ENCODE measurements around the gene SPATA33.
"Not testable (repeated sequence)": the region's sequence is repeated elsewhere in the genome, so short reads cannot be mapped to it uniquely, and the experiment has no call there.

The SPATA33 gene

DNA sequence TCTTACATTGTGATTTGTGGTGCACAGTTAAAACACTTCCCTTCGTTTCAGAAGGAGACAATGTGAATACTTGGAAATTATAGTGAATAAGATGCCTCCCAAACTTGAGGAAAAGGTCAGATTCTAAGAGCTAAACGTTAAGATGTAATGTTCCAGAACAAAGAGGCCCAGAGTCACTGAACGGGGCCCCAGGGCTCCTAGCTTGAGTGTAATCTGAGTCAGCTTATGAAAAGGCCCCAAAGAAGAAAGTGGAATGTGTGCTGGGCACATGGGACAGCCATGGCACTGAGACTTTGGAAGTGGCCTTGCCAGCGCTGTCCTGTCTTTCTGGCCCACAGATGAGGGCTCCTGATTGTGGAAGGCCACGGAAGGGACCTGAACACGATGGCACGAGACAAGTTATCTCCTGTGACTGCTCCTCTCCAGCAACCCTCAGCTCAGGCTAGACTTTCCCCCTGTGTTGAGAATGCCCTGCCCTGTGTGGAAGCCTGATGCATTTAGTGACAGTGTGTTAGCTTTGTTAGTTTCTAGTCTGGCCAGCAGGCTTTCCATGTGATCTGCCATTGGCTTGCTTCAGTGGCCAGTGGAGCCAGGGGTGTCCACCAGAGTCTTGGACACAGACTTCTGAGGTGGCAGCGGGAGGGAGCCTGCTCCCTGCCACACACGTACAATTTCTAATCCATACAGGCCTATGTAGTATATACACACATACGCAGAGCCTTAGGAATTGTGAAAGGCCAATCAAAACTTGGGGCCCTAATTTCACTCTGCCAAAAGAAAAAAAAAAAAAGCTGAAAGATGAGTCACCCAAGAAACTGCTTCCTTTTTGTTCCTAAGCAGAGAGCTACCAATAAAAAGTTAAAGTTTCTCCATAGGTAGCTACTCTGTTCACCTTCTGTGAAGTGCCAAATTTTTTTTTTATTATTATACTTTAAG is 13.1 kb downstream of the SPATA33 start:
- DNase-seq (ENCODE audit: extremely low read depth, insufficient read length): no peak
- TF ChIP-seq, protein P1, sequence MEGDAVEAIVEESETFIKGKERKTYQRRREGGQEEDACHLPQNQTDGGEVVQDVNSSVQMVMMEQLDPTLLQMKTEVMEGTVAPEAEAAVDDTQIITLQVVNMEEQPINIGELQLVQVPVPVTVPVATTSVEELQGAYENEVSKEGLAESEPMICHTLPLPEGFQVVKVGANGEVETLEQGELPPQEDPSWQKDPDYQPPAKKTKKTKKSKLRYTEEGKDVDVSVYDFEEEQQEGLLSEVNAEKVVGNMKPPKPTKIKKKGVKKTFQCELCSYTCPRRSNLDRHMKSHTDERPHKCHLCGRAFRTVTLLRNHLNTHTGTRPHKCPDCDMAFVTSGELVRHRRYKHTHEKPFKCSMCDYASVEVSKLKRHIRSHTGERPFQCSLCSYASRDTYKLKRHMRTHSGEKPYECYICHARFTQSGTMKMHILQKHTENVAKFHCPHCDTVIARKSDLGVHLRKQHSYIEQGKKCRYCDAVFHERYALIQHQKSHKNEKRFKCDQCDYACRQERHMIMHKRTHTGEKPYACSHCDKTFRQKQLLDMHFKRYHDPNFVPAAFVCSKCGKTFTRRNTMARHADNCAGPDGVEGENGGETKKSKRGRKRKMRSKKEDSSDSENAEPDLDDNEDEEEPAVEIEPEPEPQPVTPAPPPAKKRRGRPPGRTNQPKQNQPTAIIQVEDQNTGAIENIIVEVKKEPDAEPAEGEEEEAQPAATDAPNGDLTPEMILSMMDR (IDR thresholded peaks at IDR 0.05; ENCODE audit: insufficient read depth, low read length, poor library complexity, severe bottlenecking): no peak
- no peaks in the 10 kb centered on the region; the same call in 1 of the 2 replicates for H3K36me3 ChIP-seq (ENCODE audit: control insufficient read depth, insufficient read depth, low read length)
- H3K4me3 ChIP-seq (replicated peaks; ENCODE audit: low read depth, low read length): no peak overlapping the region
- H3K27me3 ChIP-seq (replicated peaks; ENCODE audit: control insufficient read depth, insufficient read depth, low read length): no peaks in the 10 kb centered on the region

DNA sequence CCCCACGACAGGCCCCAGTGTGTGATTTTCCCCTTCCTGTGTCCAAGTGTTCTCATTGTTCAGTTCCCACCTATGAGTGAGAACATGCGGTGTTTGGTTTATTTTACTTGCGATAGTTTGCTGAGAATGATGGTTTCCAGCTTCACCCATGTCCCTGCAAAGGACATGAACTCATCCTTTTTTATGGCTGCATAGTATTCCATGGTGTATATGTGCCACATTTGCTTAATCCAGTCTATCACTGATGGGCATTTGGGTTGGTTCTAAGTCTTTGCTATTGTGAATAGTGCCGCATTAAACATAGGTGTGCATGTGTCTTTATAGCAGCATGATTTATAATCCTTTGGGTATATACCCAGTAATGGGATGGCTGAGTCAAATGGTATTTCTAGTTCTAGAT is 13.9 kb downstream of the SPATA33 start:
- not testable (repeated sequence) for H3K36me3 ChIP-seq (ENCODE audit: control insufficient read depth, insufficient read depth, low read length); H3K4me3 ChIP-seq (replicated peaks; ENCODE audit: low read depth, low read length); DNase-seq (ENCODE audit: extremely low read depth, insufficient read length); H3K27me3 ChIP-seq (replicated peaks; ENCODE audit: control insufficient read depth, insufficient read depth, low read length)

DNA sequence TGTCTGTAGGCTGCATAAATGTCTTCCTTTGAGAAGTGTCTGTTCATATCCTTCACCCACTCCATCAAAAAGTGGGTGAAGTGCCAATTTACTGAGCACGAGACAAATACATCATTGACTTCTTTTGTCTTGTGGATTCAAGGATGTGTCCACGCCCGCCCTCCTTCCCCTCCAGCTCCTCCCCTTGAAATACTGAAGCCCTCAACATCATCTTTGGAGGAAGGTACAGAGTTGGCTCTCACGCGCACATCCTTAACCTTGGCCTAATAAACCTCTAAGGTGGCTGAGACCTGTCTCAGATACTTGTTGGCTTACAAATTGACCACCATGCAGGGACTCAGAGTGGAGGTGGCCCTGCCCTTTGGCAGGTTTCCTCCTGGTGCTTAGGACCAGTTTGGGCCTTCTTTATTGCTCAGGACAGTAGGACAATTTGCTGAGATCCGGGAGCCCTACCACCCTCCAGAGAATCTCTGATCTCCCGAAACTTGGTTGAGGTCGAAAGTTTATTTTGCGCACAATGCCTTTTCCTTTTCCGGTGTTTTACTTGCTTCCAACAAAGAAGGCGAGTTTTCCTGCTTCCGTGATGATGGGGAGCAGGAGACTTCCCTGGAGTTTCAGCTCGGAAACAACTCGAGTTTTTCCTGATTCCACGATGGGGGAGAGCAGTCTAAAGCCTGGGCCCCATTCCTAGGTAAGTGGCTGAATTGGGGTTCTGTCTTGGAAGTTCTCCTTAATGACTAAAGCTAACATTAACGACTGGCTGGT is 14.7 kb downstream of the SPATA33 start:
- no peak for DNase-seq (ENCODE audit: extremely low read depth, insufficient read length)
- no peak overlapping the region for H3K4me3 ChIP-seq (replicated peaks; ENCODE audit: low read depth, low read length)
- TF ChIP-seq, protein P1 (IDR thresholded peaks at IDR 0.05; ENCODE audit: insufficient read depth, low read length, poor library complexity, severe bottlenecking): no peak
- H3K36me3 ChIP-seq (ENCODE audit: control insufficient read depth, insufficient read depth, low read length): no peaks in the 10 kb centered on the region; the same call in 1 of the 2 replicates
- no peaks in the 10 kb centered on the region for H3K27me3 ChIP-seq (replicated peaks; ENCODE audit: control insufficient read depth, insufficient read depth, low read length)

DNA sequence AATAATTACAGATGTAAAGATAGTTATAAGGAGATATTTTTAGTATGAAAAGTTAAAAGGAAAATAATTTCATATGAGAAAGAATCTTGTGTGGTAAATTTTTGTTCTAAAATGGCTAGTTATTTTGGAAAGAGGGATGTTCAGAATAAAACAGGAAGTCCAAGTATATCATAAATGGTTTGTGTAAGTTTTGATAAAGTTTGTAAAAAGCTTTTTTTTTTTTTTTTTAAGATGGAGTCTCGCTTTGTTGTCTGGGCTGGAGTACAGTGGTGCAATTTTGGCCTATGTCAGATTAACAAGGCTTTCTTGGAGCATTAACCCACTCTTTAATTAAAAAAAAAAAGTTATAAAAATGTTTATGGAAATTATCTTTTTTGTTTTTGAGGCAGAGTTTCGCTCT is 20.6 kb downstream of the SPATA33 start:
- H3K36me3 ChIP-seq (ENCODE audit: control insufficient read depth, insufficient read depth, low read length): no peaks in the 10 kb centered on the region
- TF ChIP-seq, protein P1 (IDR thresholded peaks at IDR 0.05; ENCODE audit: insufficient read depth, low read length, poor library complexity, severe bottlenecking): no peak
- DNase-seq (ENCODE audit: extremely low read depth, insufficient read length): no peak
- no peak overlapping the region for H3K4me3 ChIP-seq (replicated peaks; ENCODE audit: low read depth, low read length)
- H3K27me3 ChIP-seq (replicated peaks; ENCODE audit: control insufficient read depth, insufficient read depth, low read length): no peaks in the 10 kb centered on the region

DNA sequence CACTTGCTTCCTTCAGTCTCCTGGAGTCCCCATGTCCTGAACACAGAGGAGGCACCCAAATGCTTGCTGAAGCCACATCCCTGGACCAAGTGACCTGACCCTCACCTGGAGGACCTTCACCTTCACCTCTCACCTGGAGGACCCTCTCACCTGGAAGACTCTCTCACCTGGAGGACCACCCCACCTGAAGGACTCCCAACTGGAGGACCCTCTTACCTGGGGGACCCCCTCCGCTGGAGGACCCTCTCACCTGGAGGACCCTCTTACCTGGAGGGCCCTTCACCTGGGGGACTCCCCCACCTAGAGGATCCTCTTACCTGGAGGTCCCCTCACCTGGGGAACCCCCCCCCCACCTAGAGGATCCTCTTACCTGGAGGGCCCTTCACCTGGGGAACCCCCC is 28.3 kb downstream of the SPATA33 start:
- TF ChIP-seq, protein P1 (IDR thresholded peaks at IDR 0.05; ENCODE audit: insufficient read depth, low read length, poor library complexity, severe bottlenecking): no peak
- no peaks in the 10 kb centered on the region for H3K27me3 ChIP-seq (replicated peaks; ENCODE audit: control insufficient read depth, insufficient read depth, low read length)
- H3K4me3 ChIP-seq (replicated peaks; ENCODE audit: low read depth, low read length): no peak overlapping the region
- peaks cover 8% of the 10 kb centered on the region for H3K36me3 ChIP-seq (ENCODE audit: control insufficient read depth, insufficient read depth, low read length)
- DNase-seq (ENCODE audit: extremely low read depth, insufficient read length): no peak

DNA sequence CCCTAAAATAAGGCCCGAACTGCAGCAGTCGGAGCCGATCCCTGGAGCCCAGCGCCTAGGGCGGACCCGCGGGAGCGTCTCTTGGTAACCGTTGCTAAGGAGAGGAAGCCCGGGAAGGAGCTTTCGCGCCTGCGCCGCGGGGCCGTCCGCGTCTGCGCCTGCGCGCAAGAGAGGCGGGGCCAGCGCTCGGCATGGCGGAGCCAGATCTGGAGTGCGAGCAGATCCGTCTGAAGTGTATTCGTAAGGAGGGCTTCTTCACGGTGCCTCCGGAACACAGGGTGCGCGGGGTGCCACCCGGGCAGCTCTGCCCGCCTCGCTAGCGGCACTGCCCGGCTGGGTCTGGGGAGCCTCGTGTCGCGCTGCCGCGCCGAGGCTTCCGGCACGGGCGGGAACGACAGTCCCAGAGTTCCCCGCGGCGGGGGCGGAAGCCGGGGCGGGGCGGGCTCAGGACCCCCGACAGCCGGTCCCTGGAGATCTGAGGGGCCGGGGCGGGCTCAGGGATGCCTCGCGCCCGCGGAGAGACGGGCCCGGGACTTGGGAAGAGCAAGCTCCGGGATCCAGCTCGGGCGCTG is 29.0 kb downstream of the SPATA33 start, which contains the start of gene CDK10:
CDK10 (plus strand) TSS at position 170 of the 572 bp plus-strand sequence; CDS start at position 192, 22 bp downstream.
- TF ChIP-seq, protein P1 (IDR thresholded peaks at IDR 0.05; ENCODE audit: insufficient read depth, low read length, poor library complexity, severe bottlenecking): no peak
- no peaks in the 10 kb centered on the region for H3K27me3 ChIP-seq (replicated peaks; ENCODE audit: control insufficient read depth, insufficient read depth, low read length)
- peak; percentile 94 for DNase-seq (ENCODE audit: extremely low read depth, insufficient read length)
- peaks cover 12% of the 10 kb centered on the region for H3K36me3 ChIP-seq (ENCODE audit: control insufficient read depth, insufficient read depth, low read length)
- H3K4me3 ChIP-seq (replicated peaks; ENCODE audit: low read depth, low read length): peak within 1 kb of the TSS; percentile 68
